Measurements from ENCODE around the gene DUSP18.
"Not testable (repeated sequence)": the region's sequence is repeated elsewhere in the genome, so short reads cannot be mapped to it uniquely, and the experiment has no call there.

DUSP18 gene

DNA sequence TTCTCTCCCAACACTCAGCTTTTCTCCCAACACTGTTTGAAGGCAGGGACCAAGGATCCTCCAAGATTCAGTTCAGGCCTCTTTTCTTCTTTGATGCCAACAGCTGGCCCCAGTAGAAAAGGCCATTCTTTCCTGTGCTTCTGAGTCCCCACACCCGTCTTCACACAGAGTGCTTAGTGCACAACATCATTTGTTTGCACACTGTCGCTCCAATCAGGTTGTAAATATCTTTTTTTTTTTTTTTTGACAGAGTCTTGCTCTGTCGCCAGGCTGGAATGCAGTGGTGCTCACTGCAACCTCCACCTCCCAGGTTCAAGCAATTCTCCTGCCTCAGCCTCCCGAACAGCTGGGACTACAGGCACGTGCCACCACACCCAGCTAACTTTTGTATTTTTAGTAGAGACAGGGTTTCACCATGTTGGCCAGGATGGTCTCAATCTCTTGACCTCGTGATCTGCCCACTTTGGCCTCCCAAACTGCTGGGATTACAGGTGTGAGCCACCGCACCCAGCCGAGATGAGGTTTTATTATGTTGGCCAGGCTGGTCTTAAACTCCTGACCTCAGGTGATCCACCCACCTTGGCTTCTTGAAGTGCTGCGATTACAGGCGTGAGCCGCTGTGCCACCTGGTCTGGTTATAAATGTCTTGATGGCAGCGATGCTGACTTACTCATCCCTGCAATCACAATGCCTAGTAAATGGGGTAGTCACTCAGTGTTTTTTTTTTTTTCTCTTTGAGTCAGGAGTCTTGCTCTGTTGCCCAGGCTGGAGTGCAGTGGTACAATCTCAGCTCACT is 12.4 kb upstream of the DUSP18 start:
- DNase-seq (ENCODE audit: low read depth), result not testable (repeated sequence)

DNA sequence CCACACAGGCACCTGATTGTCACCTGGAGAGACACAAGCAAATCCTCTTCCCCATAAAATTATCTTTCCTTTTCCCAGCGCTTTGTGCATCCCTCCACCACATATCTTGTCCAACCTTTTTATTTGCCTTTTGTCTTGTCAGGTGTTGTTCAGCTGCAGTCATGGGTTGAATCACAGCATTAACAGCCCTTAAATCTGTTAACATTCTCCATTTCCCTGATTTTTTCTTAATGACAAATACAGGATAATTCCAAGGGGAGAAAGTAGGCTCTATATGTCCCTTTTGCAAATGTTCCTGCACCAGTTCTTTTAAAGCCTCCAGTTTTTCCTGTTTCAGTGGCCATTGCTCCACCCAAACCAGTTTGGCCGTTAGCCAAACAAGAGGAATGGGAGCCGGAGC is 8.9 kb upstream of the DUSP18 start:
- not testable (repeated sequence) for DNase-seq (ENCODE audit: low read depth)

DNA sequence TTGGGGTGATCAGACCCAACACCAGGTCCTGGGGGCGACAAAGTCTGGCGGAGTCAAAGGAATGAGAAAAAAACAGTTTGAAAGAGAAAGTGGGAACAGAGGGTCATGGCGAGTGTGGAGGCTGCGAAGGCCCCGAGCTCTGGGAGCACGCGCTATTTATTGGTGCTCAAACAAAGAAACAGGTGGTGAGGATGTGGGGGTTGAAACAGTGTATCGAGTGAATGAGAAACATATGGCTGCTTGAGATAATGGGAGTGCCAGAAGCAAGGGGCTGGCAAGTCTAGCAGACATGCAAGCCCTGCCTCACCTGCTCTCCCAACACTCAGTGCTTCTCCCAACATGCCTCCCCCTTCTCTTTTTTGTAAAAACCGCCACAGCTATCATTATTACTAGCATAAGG is 7.8 kb upstream of the DUSP18 start:
- no peak for DNase-seq (ENCODE audit: low read depth)

DNA sequence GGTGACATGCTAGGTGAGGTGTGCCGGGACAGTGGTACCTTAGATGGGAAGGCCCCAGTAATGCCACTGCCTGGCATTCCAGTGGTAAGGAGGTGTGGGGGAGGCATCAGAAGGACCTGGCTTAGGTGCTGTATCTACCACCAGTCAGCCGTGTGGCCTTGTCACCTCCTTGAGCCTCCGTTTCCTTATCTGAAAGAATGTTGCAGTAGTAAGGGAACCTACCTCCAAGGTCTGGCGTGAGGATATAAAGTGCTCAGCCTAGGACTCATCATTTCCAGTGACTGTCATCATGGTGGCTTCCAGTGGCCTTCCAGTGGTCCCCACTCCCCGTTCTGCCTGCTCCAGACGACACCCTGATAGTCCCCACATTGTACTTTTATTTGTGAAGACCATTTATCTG is 6.8 kb upstream of the DUSP18 start:
- DNase-seq (ENCODE audit: low read depth), result no peak

GRCh38 chr22:30673136-30673535 is 5.5 kb upstream of the DUSP18 start:
- no peak for DNase-seq (ENCODE audit: low read depth)

DNA sequence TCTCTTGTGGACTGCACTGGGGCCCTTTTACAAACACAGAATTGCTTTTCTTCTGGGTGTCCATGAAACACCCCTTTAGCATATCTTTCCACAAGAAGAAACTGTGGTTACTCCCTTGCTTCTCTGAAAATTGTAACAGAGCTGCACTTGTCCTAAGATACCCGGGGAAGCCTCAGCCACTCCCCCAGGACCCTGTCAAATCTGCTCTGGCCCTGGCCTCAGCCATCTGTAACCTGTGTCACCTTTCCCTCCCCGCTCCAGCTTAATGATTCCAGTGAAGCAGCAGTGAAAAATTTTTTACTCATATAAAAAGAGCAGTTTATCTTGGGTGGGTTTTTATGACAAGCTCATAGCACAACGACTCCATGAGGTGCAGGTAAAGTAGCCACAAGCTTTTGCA is 3.4 kb upstream of the DUSP18 start:
- DNase-seq (ENCODE audit: low read depth), result no peak

DNA sequence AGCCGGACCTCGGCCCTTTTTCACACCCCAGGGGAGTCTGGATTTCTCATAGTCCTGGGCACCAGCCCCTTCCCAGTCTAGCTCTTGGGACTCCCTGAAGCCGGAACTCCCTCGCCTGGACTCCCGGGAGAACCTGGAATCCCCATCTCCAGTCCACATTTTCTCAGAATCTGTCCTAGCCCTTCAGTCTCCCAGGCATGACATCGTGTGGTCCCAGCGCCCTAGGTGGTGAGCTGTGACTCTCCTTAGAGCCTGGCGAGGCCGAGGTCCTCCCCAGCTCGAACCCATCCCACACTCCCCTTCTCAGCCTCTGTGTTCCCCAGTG is 673 bp upstream of the DUSP18 start:
- no peak for DNase-seq (ENCODE audit: low read depth)

DNA sequence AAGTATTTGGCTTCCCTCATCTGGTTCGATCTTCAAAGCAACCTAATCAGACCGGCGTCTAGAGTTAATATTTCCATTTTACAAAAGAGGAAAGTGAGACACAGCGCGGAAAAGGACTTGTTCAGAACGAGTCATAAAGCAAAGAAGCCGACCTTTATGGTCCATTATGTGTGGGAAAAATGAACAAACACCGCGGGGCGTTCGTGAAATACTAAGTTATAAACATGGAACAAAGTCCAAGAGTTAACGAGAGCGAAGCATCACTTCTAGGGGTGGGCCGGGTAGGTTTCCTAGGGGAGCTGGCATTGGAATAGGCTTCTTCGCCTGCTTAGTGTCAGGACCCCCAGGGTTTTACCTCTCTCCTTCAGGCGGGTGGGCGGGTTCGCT is 575 bp downstream of the DUSP18 start:
- no peak for DNase-seq (ENCODE audit: low read depth)

DNA sequence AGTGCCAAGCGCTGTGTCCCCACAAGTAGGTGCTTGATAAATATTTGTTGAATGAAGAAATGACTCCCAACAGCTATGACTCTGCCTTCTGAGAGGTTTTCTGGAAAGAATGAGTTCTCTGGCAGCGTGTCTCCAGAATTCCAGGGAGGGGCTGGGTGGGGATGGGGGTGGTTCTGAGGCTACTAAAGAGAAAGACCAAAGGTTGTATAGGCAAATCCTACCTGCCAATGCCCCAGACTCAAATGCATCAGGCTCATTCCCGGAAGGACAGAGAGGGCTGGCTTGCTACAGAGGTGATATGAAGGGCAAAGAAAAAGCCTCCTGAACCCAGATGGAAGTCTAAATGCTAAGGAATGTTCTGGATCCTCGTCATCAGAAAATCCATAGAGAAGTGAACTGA is 1.9 kb downstream of the DUSP18 start:
- DNase-seq (ENCODE audit: low read depth), result no peak

DNA sequence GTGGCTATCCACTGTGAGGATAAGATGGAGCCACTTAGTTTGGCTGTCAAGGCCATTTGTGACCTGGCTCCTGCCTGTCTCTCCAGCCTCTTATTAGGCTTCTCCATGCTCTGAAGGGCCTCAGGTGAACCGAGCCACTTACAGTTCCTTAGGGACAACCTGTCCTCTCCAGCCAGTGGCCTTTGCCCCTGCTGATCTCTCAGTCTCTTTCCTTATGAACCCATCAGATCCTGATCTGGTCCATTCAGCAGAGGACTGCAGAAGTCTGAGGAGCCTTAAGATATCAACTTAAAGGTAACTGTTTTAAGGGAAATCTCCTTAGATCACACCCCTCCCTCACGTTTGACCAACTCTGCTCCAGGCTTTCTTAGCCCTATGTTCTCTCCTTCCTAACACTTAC is 2.4 kb downstream of the DUSP18 start:
- no peak for DNase-seq (ENCODE audit: low read depth)

- no peak for DNase-seq (ENCODE audit: low read depth)
Observed at GRCh38 chr22:30664798-30665197, 2.9 kb downstream of the DUSP18 start.

- no peak for DNase-seq (ENCODE audit: low read depth)
Observed at GRCh38 chr22:30662040-30662439, 5.6 kb downstream of the DUSP18 start.

GRCh38 chr22:30655532-30655931 is 12.1 kb downstream of the DUSP18 start:
- no peak for DNase-seq (ENCODE audit: low read depth)

GRCh38 chr22:30654361-30654760 is 13.3 kb downstream of the DUSP18 start:
- no peak for DNase-seq (ENCODE audit: low read depth)

GRCh38 chr22:30652852-30653251 is 14.8 kb downstream of the DUSP18 start:
- no peak for DNase-seq (ENCODE audit: low read depth)

DNA sequence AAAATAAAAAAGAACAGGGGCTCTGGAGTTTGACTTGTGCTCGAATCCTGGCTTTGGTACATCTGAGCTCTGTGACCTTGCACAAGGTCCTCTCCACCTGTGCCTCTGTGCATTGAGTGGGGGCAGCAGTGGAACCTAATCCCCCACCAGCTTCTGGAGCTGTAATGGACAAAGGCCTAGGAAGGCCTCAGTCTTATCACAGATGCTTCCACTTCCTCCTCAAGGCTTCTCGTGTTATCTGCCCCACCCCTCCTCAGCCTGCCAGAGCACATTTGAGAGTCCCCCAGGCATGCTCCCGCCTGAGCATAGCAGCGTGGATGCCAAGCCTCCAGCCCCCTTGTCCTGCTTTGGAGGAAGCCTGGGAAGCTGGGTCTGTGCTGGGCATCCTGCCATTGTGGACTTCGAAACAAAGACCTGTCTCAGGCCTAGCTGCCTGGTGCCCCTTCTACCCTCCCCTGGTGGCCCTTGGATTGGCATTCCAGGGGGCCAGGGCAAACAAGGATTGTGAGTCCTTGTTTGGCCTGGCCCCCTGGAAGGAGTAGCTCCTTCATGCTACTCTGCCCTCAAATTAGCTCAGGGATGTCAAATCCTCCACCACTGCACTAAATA is 17.1 kb downstream of the DUSP18 start:
- no peak for DNase-seq (ENCODE audit: low read depth)

GRCh38 chr22:30649430-30650007 is 18.2 kb downstream of the DUSP18 start:
- DNase-seq (ENCODE audit: low read depth), result no peak

DNA sequence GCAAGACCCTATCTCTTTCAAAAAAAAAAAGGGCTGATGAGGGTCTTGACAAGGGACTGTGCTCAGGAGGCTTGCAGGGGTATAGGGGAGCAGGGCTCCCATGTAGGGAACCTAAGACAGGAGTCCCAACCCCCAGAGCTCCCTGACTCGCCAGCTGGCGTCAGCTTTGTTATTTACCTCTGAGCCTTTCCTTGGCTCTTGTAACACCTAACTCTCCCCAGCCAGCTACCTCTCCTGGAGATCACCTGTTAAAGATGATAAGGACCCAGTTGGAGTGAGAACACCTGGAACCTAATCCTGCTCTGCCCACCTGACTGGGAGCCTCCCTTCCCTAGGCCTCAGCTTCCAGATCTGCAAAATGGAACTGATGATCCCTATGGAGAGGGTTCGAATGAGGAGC is 18.9 kb downstream of the DUSP18 start:
- no peak for DNase-seq (ENCODE audit: low read depth)

GRCh38 chr22:30647536-30647935 is 20.1 kb downstream of the DUSP18 start:
- DNase-seq (ENCODE audit: low read depth), result no peak

DNA sequence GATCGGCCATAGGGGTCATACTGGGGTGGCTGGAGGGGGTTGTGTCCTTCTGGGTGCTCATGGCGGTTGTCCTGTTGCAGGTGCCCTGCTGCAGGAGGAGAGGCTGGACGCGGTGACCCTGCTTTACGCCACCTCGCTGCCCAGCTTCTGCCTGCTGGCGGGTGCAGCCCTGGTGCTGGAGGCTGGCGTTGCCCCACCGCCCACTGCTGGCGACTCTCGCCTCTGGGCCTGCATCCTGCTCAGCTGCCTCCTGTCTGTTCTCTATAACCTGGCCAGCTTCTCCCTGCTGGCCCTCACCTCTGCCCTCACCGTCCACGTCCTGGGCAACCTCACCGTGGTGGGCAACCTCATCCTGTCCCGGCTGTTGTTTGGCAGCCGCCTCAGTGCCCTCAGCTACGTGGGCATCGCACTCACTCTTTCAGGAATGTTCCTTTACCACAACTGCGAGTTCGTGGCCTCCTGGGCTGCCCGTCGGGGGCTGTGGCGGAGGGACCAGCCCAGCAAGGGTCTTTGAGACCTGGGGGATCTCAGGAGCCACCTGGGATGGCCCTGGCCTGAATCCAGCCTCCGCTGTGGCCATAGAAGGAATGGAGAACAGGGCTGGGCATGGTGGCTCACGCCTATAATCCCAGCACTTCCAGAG is 21.0 kb downstream of the DUSP18 start:
- DNase-seq (ENCODE audit: low read depth), result no peak

GRCh38 chr22:30643055-30643875 is 24.4 kb downstream of the DUSP18 start:
- DNase-seq (ENCODE audit: low read depth), result no peak

DNA sequence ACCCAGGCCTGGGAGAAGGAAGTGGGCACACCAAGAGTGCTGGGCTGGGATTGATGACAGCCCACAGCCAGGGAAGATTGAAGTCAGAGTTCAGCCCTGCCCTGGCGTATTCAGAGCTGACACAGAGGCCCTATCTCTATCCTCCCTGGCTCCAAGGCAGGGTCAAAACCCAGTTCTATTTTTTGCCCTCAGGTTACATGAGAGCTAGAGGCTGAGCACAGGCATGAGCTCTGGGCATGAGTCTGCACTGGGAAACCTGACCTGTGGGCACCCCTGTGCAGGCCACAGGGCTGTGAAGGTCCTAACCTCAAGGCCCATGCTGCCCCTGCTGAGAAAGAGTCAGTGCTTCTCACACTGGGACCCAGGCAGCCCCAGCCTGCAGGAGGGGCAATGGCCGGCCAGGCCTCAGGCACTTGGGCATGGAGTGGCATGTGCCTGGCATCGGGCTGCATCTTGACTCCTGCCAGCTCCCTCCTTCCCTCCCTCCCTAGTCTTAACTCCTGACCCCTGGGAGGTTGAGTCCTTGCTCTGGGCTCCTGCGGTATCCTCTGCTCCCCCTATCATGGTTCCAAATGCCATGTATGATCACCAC is 26.7 kb downstream of the DUSP18 start:
- DNase-seq (ENCODE audit: low read depth), result no peak

Data from GM04504 (cell line).